Keratinocyte (primary cell): Measurements from ENCODE around the gene WFDC10B. TPM values are rescaled to one million over a fixed set of nuclear protein-coding genes. Genes with fewer than 3 reads are reported as not detected.
"Not testable (repeated sequence)": the region's sequence is repeated elsewhere in the genome, so short reads cannot be mapped to it uniquely, and the experiment has no call there.

ENCODE experiments used
- DNase-seq: peaks from one replicate; pipeline ENCODE4 v3.0.0-alpha.2; 2011; ENCODE audit warnings: low read depth, missing footprints, low spot score
- FAIRE-seq: peaks from 2 replicates; lab custom pipeline; 2011; peaks lifted over from hg19 to GRCh38; lab: Jason Lieb, UNC
- H2AFZ ChIP-seq: 2 replicates; pipeline ENCODE4 v1.6.0; 2012; ENCODE audit warnings: low read length, control low read depth, inconsistent platforms; ENCODE audit not compliant: control insufficient read depth
- H3K27ac ChIP-seq: 2 replicates; pipeline ENCODE4 v1.5.1; 2011; ENCODE audit warnings: low read length; ENCODE audit not compliant: control insufficient read depth, insufficient read depth
- H3K27me3 ChIP-seq: 3 replicates; pipeline ENCODE4 v1.6.0; 2011; ENCODE audit warnings: low read length; ENCODE audit not compliant: control insufficient read depth, insufficient read depth; ENCODE audit errors: extremely low read depth
- H3K36me3 ChIP-seq, 2 experiments: 2 replicates in 1 of 2; 3 replicates in 1 of 2; pipeline ENCODE4 v1.5.1; 2011; ENCODE audit warnings: low read length in 2 of 2, mild to moderate bottlenecking in 1 of 2; ENCODE audit not compliant: control insufficient read depth in 2 of 2, insufficient read depth in 2 of 2; ENCODE audit errors: extremely low read depth in 1 of 2
- H3K4me1 ChIP-seq: 3 replicates; pipeline ENCODE4 v1.5.1; 2011; ENCODE audit warnings: low read length; ENCODE audit not compliant: control insufficient read depth, insufficient read depth; ENCODE audit errors: extremely low read depth
- H3K4me2 ChIP-seq: 3 replicates; pipeline ENCODE4 v1.6.0; 2011; ENCODE audit warnings: low read depth, low read length; ENCODE audit not compliant: control insufficient read depth, insufficient read depth; ENCODE audit errors: extremely low read depth
- H3K4me3 ChIP-seq, 3 experiments: fragments of 200-600 bp in 1 of 3; sonication (generic) in 1 of 3; 2 replicates in 2 of 3; 3 replicates in 1 of 3; pipeline ENCODE4 v1.5.1; 2011 to 2016; ENCODE audit warnings: low read length in 3 of 3, mild to moderate bottlenecking in 3 of 3, control low read depth in 2 of 3, inconsistent platforms in 1 of 3, low read depth in 1 of 3, mixed read lengths in 1 of 3, mixed run types in 1 of 3, moderate library complexity in 1 of 3; ENCODE audit not compliant: control insufficient read depth in 2 of 3, insufficient read depth in 2 of 3; ENCODE audit errors: extremely low read depth in 1 of 3
- H3K79me2 ChIP-seq: 2 replicates; pipeline ENCODE4 v1.6.0; 2012; ENCODE audit warnings: low read length; ENCODE audit not compliant: control insufficient read depth, insufficient read depth
- H3K9ac ChIP-seq: 3 replicates; pipeline ENCODE4 v1.6.0; 2011; ENCODE audit warnings: low read length; ENCODE audit not compliant: control insufficient read depth, insufficient read depth; ENCODE audit errors: extremely low read depth
- H3K9me1 ChIP-seq: 3 replicates; pipeline ENCODE4 v1.6.0; 2011; ENCODE audit warnings: low read length; ENCODE audit not compliant: control insufficient read depth, insufficient read depth; ENCODE audit errors: extremely low read depth
- H3K9me3 ChIP-seq: 2 replicates; pipeline ENCODE4 v1.5.1; 2012; ENCODE audit warnings: low read depth, low read length; ENCODE audit not compliant: control insufficient read depth
- H4K20me1 ChIP-seq: 3 replicates; pipeline ENCODE4 v1.6.0; 2011; ENCODE audit warnings: low read length; ENCODE audit not compliant: control insufficient read depth, insufficient read depth; ENCODE audit errors: extremely low read depth
- CTCF ChIP-seq, 3 experiments: IDR thresholded peaks in 1 of 3; conservative IDR thresholded peaks in 1 of 3; optimal IDR thresholded peaks in 1 of 3; 2 replicates in 2 of 3; 3 replicates in 1 of 3; pipeline versions ENCODE3 to v1.5.1; 2011; ENCODE audit warnings: low read length in 3 of 3, mild to moderate bottlenecking in 3 of 3, moderate library complexity in 2 of 3, control low read depth in 1 of 3, inconsistent platforms in 1 of 3; ENCODE audit not compliant: insufficient read depth in 2 of 3; ENCODE audit errors: extremely low read depth in 1 of 3
- EZH2 ChIP-seq: IDR thresholded peaks from one replicate; pipeline ENCODE4 v1.6.1; 2012; ENCODE audit warnings: inconsistent platforms, mild to moderate bottlenecking, low read length, moderate library complexity
- dilution Hi-C: fragments of 300-500 bp; cut with MboI; formaldehyde crosslinking; loops from one replicate; pipeline ENCODE4 v1.7.0; 2020; ENCODE audit warnings: low sequenced_read_pairs; ENCODE audit not compliant: extremely low pct_ligation_motif_present
- polyA plus RNA-seq, 5 experiments: library from polyadenylated mRNA; depleted of rRNA in 3 of 5; stranded (reverse) in 3 of 5; stranded (forward) in 1 of 5; unstranded in 1 of 5; fragments of >200 nt; gene quantifications; 1 replicate in 1 of 5; 2 replicates in 3 of 5; 3 replicates in 1 of 5; pipeline versions ENCODE4 v1.2.1 to v1.2.3, GENCODE V29; 2011 to 2012; ENCODE audit warnings: missing spikeins in 2 of 5, low read depth in 1 of 5, low replicate concordance in 1 of 5

Gene WFDC10B
- polyA plus RNA-seq, 1 donor (not counting 4 experiments of a cell fraction or from before 2014, with no cell fraction given) = not detected

- DNase-seq (no peak), FAIRE-seq (no peak)
- TF ChIP-seq EZH2 (no peak), CTCF (optimal IDR thresholded peaks at IDR 0.05 in 1 of 3, IDR thresholded peaks at IDR 0.05 in 1 of 3, conservative IDR thresholded peaks at IDR 0.05 in 1 of 3; ENCODE audit: extremely low read depth in 1 of 3, insufficient read depth in 2 of 3, low read length in 3 of 3) (no peak)
- Histone ChIP-seq H4K20me1 (no peaks in the 10 kb centered on the region), H3K36me3 (no peaks in the 10 kb centered on the region), H3K4me3 (no peak overlapping the region), H3K27ac (no peak overlapping the region), H3K27me3 (no peaks in the 10 kb centered on the region), H2AFZ (no peak overlapping the region), H3K9me3 (no peaks in the 10 kb centered on the region), H3K4me2 (no peak overlapping the region), H3K9ac (no peak overlapping the region), H3K4me1 (no peaks in the 10 kb centered on the region), H3K79me2 (no peaks in the 10 kb centered on the region), H3K9me1 (no peaks in the 10 kb centered on the region)
- dilution Hi-C loops = no loop called here
Measured at GRCh38 chr20:45672765-45673164, 32.1 kb downstream of the WFDC10B start.

- Histone ChIP-seq H3K36me3 (no peaks in the 10 kb centered on the region), H3K9me3 (no peaks in the 10 kb centered on the region), H3K79me2 (no peaks in the 10 kb centered on the region), H3K4me3 (no peak within 1 kb of the TSS), H4K20me1 (no peaks in the 10 kb centered on the region), H3K9ac (no peak within 1 kb of the TSS), H2AFZ (no peak within 1 kb of the TSS), H3K9me1 (no peaks in the 10 kb centered on the region), H3K4me2 (no peak within 1 kb of the TSS), H3K27ac (no peak within 1 kb of the TSS), H3K4me1 (no peaks in the 10 kb centered on the region), H3K27me3 (peaks cover 4% of the 10 kb centered on the region)
- dilution Hi-C loops = no loop called here
- no peak for TF ChIP-seq CTCF (optimal IDR thresholded peaks at IDR 0.05 in 1 of 3, IDR thresholded peaks at IDR 0.05 in 1 of 3, conservative IDR thresholded peaks at IDR 0.05 in 1 of 3; ENCODE audit: extremely low read depth in 1 of 3, insufficient read depth in 2 of 3, low read length in 3 of 3)
- no peak for TF ChIP-seq EZH2
- DNase-seq (no peak), FAIRE-seq (no peak)
Measured at GRCh38 chr20:45670139-45670538, 34.7 kb downstream of the WFDC10B start, which contains the start of gene WFDC11. Gene WFDC11 (minus strand): TSS chr20:45670239. CDS start chr20:45650600, 19,639 bp downstream.

GRCh38 chr20:45657038-45657437 is 47.8 kb downstream of the WFDC10B start:
- H3K4me1 ChIP-seq, H3K4me2 ChIP-seq, FAIRE-seq, H3K9me1 ChIP-seq, H3K36me3 ChIP-seq, H3K9ac ChIP-seq, H3K27me3 ChIP-seq, H4K20me1 ChIP-seq, H3K4me3 ChIP-seq, H3K27ac ChIP-seq, dilution Hi-C loops, H2AFZ ChIP-seq, DNase-seq, H3K79me2 ChIP-seq, H3K9me3 ChIP-seq: not testable (repeated sequence)

GRCh38 chr20:45651726-45652125 is 53.1 kb downstream of the WFDC10B start:
- H3K4me2 ChIP-seq, H3K9me1 ChIP-seq, H4K20me1 ChIP-seq, H3K4me3 ChIP-seq, H3K4me1 ChIP-seq, H3K27me3 ChIP-seq, FAIRE-seq, H3K36me3 ChIP-seq, dilution Hi-C loops, DNase-seq, H3K9me3 ChIP-seq, H3K9ac ChIP-seq, H2AFZ ChIP-seq, H3K79me2 ChIP-seq, H3K27ac ChIP-seq: not testable (repeated sequence)
